GM12891 (cell line): Measurements from ENCODE around the gene BBS4.

Source experiments
- POLR2A ChIP-seq: IDR thresholded peaks from 2 replicates; pipeline ENCODE4 v1.6.1; 2011; ENCODE audit warnings: low read depth, low read length, control low read depth
- POLR2AphosphoS5 ChIP-seq: IDR thresholded peaks from 2 replicates; pipeline ENCODE4 v1.6.1; 2011; ENCODE audit warnings: low read depth, low read length, control low read depth
- POU2F2 ChIP-seq: IDR thresholded peaks from 2 replicates; pipeline ENCODE4 v1.6.1; 2011; ENCODE audit warnings: low read depth, mild to moderate bottlenecking, control low read depth, low read length, moderate library complexity
- SPI1 ChIP-seq: IDR thresholded peaks from 2 replicates; pipeline ENCODE4 v1.6.1; 2011; ENCODE audit warnings: low read depth, low read length, control low read depth
- TAF1 ChIP-seq: IDR thresholded peaks from 2 replicates; pipeline ENCODE4 v1.6.1; 2011; ENCODE audit warnings: low read depth, low read length, control low read depth

DNA sequence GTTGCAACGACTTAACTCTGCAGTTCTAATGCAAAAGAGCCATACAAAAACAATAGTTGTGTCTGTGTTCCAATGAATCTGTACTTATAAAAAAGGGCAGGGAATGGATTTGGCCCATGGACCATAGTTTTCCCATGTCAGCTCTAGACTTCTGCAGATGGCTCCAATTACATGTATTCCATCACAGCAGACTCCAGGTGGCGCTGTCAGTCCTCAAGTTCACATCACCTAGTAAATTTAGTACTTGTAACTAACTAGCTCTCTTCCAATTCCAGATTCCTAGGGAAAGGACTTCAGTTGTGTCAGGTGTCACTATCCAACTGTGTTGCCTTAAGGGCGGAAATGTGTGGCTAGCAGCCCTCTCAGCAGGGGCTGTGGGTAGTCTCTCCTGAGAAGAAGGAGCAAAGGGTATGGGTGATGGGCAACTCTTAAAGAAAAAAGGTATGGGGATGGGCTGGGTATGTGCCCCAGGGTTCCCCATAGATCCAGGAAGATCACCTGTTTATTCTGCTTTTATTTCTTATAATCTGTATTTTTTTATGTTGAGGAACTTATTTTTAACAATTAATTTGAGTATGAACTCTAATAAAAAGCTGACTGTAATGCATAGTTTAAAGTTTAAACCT is 36.2 kb downstream of the BBS4 start:
- TF ChIP-seq POLR2A (no peak), POLR2AphosphoS5 (no peak), SPI1 (no peak), POU2F2 (no peak), TAF1 (no peak)
